ENCODE results near the gene OR10G7. TPM values are rescaled to one million over a fixed set of nuclear protein-coding genes. Genes with fewer than 3 reads are reported as not detected.
"Not testable (repeated sequence)": the region's sequence is repeated elsewhere in the genome, so short reads cannot be mapped to it uniquely, and the experiment has no call there.

The OR10G7 gene
- polyA plus RNA-seq, 3 donors: not detected

DNA sequence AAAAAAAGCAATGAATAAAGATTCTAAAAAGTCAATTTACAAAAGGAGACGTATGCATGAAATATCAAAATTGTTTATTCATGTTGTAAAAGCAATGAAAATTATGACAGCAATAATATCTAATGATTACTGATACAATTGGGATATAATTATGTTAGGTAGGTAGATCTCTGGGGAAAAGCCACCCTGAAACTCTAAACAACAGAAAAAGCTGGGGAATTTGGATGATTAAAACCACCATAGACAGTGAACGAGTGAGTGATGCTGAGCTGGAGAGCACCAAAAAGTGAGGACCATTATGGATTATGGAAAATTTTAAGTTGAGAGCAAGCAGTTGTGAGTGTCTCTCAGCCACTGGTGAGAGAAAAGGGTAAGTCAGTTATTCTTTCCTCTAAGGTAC lies 14.6 kb downstream of the OR10G7 start, which contains the start of gene OR10G8:
Gene OR10G8 (plus strand): TSS at position 301 of the 400 bp plus-strand sequence. CDS start 2,825 bp downstream, outside the sequence.
- Histone ChIP-seq H3K9ac (ENCODE audit: insufficient read depth, low read length, poor library complexity, severe bottlenecking) (no peak within 1 kb of the TSS), H3K36me3 (replicated peaks in 1 of 2; ENCODE audit: control insufficient read depth in 1 of 2, insufficient read depth in 2 of 2, low read length in 2 of 2) (no peaks in the 10 kb centered on the region), H3K4me1 (ENCODE audit: control insufficient read depth in 1 of 2, insufficient read depth in 2 of 2, low read length in 2 of 2) (no peaks in the 10 kb centered on the region), H3K4me2 (replicated peaks; ENCODE audit: extremely low read depth, low read length, poor library complexity, severe bottlenecking) (no peak within 1 kb of the TSS), H4K20me1 (ENCODE audit: insufficient read depth, low read length) (no peaks in the 10 kb centered on the region), H3K27me3 (ENCODE audit: control insufficient read depth in 2 of 2, insufficient read depth in 2 of 2, low read length in 2 of 2) (no peaks in the 10 kb centered on the region), H2AFZ (ENCODE audit: insufficient read depth, low read depth, low read length, poor library complexity, severe bottlenecking) (no peak within 1 kb of the TSS), H3K4me3 (replicated peaks in 1 of 3; ENCODE audit: low read depth in 2 of 3, low read length in 3 of 3) (no peak within 1 kb of the TSS), H3K27ac (ENCODE audit: low read depth in 1 of 2, low read length in 2 of 2) (no peak within 1 kb of the TSS), H3K9me3 (replicated peaks in 1 of 2; ENCODE audit: control insufficient read depth in 1 of 2, insufficient read depth in 1 of 2, low read length in 2 of 2) (no peaks in the 10 kb centered on the region), H3K79me2 (ENCODE audit: insufficient read depth, low read length) (no peaks in the 10 kb centered on the region)
- peaks cover 0 to 2% (median 0%) of the 10 kb centered on the region in 7 donors for H3K9me3 Mint-ChIP-seq
- intact Hi-C loops (cut with micrococcal nuclease): no loop called here
- H3K27ac Mint-ChIP-seq: no peak within 1 kb of the TSS
- no peaks in the 10 kb centered on the region for H3K36me3 Mint-ChIP-seq
- no peaks in the 10 kb centered on the region for H3K4me1 Mint-ChIP-seq
- DNase-seq: no peak
- WGBS (ENCODE audit: insufficient coverage): no CpG with 5 or more reads among the region's 2 CpGs
- TF ChIP-seq, protein P1, sequence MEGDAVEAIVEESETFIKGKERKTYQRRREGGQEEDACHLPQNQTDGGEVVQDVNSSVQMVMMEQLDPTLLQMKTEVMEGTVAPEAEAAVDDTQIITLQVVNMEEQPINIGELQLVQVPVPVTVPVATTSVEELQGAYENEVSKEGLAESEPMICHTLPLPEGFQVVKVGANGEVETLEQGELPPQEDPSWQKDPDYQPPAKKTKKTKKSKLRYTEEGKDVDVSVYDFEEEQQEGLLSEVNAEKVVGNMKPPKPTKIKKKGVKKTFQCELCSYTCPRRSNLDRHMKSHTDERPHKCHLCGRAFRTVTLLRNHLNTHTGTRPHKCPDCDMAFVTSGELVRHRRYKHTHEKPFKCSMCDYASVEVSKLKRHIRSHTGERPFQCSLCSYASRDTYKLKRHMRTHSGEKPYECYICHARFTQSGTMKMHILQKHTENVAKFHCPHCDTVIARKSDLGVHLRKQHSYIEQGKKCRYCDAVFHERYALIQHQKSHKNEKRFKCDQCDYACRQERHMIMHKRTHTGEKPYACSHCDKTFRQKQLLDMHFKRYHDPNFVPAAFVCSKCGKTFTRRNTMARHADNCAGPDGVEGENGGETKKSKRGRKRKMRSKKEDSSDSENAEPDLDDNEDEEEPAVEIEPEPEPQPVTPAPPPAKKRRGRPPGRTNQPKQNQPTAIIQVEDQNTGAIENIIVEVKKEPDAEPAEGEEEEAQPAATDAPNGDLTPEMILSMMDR (IDR thresholded peaks at IDR 0.05): no peak
- no peak within 1 kb of the TSS for H3K4me3 Mint-ChIP-seq
- peaks cover 0 to 4% (median 2%) of the 10 kb centered on the region in 3 donors for H3K27me3 Mint-ChIP-seq (ENCODE audit: low read depth in 3 of 3)

DNA sequence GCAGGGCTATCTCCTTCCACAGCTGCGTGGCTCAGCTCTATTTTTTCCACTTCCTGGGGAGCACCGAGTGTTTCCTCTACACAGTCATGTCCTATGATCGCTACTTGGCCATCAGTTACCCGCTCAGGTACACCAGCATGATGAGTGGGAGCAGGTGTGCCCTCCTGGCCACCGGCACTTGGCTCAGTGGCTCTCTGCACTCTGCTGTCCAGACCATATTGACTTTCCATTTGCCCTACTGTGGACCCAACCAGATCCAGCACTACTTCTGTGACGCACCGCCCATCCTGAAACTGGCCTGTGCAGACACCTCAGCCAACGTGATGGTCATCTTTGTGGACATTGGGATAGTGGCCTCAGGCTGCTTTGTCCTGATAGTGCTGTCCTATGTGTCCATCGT lies 25.3 kb downstream of the OR10G7 start:
- DNase-seq; H3K79me2 ChIP-seq (ENCODE audit: insufficient read depth, low read length); H3K4me2 ChIP-seq (replicated peaks; ENCODE audit: extremely low read depth, low read length, poor library complexity, severe bottlenecking); H3K4me1 ChIP-seq (ENCODE audit: control insufficient read depth in 1 of 2, insufficient read depth in 2 of 2, low read length in 2 of 2); H3K4me3 Mint-ChIP-seq; H2AFZ ChIP-seq (ENCODE audit: insufficient read depth, low read depth, low read length, poor library complexity, severe bottlenecking); H3K9me3 ChIP-seq (replicated peaks in 1 of 2; ENCODE audit: control insufficient read depth in 1 of 2, insufficient read depth in 1 of 2, low read length in 2 of 2); H3K27ac ChIP-seq (ENCODE audit: low read depth in 1 of 2, low read length in 2 of 2); intact Hi-C loops (cut with micrococcal nuclease); H3K4me1 Mint-ChIP-seq; H3K36me3 Mint-ChIP-seq; H3K9me3 Mint-ChIP-seq; H3K27me3 ChIP-seq (ENCODE audit: control insufficient read depth in 2 of 2, insufficient read depth in 2 of 2, low read length in 2 of 2); H3K4me3 ChIP-seq (replicated peaks in 1 of 3; ENCODE audit: low read depth in 2 of 3, low read length in 3 of 3); H4K20me1 ChIP-seq (ENCODE audit: insufficient read depth, low read length); H3K9ac ChIP-seq (ENCODE audit: insufficient read depth, low read length, poor library complexity, severe bottlenecking); H3K27ac Mint-ChIP-seq; H3K36me3 ChIP-seq (replicated peaks in 1 of 2; ENCODE audit: control insufficient read depth in 1 of 2, insufficient read depth in 2 of 2, low read length in 2 of 2); H3K27me3 Mint-ChIP-seq (ENCODE audit: low read depth in 3 of 3): not testable (repeated sequence)
- 94% methylated on average over 4 of the region's 9 CpGs for WGBS (ENCODE audit: insufficient coverage)

All from CD14-positive monocyte (primary cell).